GM12878 (cell line): ENCODE results near the gene CEP63. TPM values are rescaled to one million over a fixed set of nuclear protein-coding genes. Genes with fewer than 3 reads are reported as not detected.

Experiments
- ATAC-seq: fragments of 200-7000 bp; cut with Tn5 transposase; 3 replicates; pipeline ENCODE4 v1.9.1; 2020; ENCODE audit warnings: mild to moderate bottlenecking, moderate library complexity
- BruUV-seq: library from RNA; stranded (reverse); fragments of 400-500 nt; replicated peaks from 2 replicates; lab custom pipeline; 2021; lab: Mats Ljungman, UMichigan
- CTCF ChIA-PET: fragments of 300-600 bp; sonication (Branson Sonifier 250); formaldehyde crosslinking; extraction: SDS; loops from one replicate; lab custom pipeline; 2021; ENCODE audit warnings: inconsistent platforms; lab: Yijun Ruan, JAX
- POLR2A ChIA-PET: fragments of 350-600 bp; formaldehyde crosslinking; extraction: SDS; loops from one replicate; lab custom pipeline; 2021; ENCODE audit warnings: inconsistent platforms; lab: Charles Lee
- RAD21 ChIA-PET: fragments of 300-600 bp; sonication (Branson Sonifier 250); formaldehyde crosslinking; loops from one replicate; lab custom pipeline; 2023; ENCODE audit warnings: antibody characterized with exemption; ENCODE audit not compliant: unreplicated experiment; lab: Charles Lee
- SMC1A ChIA-PET: fragments of 300-600 bp; sonication (Branson Sonifier 250); formaldehyde crosslinking; loops from one replicate; lab custom pipeline; 2023; ENCODE audit not compliant: unreplicated experiment, uncharacterized antibody; lab: Charles Lee
- DNase-seq: peaks from one replicate; pipeline ENCODE4 v3.0.0-alpha.2; 2011; ENCODE audit warnings: low read depth, low spot score
- FAIRE-seq: peaks from 3 replicates; lab custom pipeline; 2011; peaks lifted over from hg19 to GRCh38; lab: Jason Lieb, UNC
- H2AFZ ChIP-seq: 2 replicates; pipeline ENCODE4 v1.6.0; 2011; ENCODE audit warnings: low read depth, low read length, control low read depth; ENCODE audit not compliant: control insufficient read depth
- H3K27ac ChIP-seq: 2 replicates; pipeline ENCODE4 v1.5.1; 2011; ENCODE audit warnings: control low read depth; ENCODE audit not compliant: control insufficient read depth, insufficient read depth
- H3K27me3 ChIP-seq, 2 experiments: replicated peaks in 1 of 2; 2 replicates each; pipeline versions ENCODE4 v1.6.0 to v1.6.1; 2011; ENCODE audit warnings: low read length in 1 of 2; ENCODE audit not compliant: control insufficient read depth in 2 of 2, insufficient read depth in 2 of 2
- H3K36me3 ChIP-seq, 2 experiments: 2 replicates each; pipeline ENCODE4 v1.5.1; 2011; ENCODE audit warnings: low read length in 1 of 2; ENCODE audit not compliant: control insufficient read depth in 2 of 2, insufficient read depth in 2 of 2
- H3K4me1 ChIP-seq: 2 replicates; pipeline ENCODE4 v1.6.1; 2011; ENCODE audit warnings: mild to moderate bottlenecking, low read length, moderate library complexity, mixed read lengths; ENCODE audit not compliant: control insufficient read depth, insufficient read depth
- H3K4me2 ChIP-seq: 2 replicates; pipeline ENCODE4 v1.6.0; 2011; ENCODE audit warnings: control low read depth; ENCODE audit not compliant: control insufficient read depth, insufficient read depth
- H3K4me3 ChIP-seq: fragments of 200-600 bp; sonication (generic); 2 replicates; pipeline ENCODE4 v1.5.1; 2016
- H3K79me2 ChIP-seq: 2 replicates; pipeline ENCODE4 v1.6.0; 2011; ENCODE audit warnings: low read length; ENCODE audit not compliant: control insufficient read depth, insufficient read depth
- H3K9ac ChIP-seq: 2 replicates; pipeline ENCODE4 v1.8.0; 2011; ENCODE audit warnings: low read length, control low read depth, mixed read lengths; ENCODE audit not compliant: control insufficient read depth, insufficient read depth
- H3K9me3 ChIP-seq: replicated peaks from 3 replicates; pipeline ENCODE4 v1.5.1; 2011; ENCODE audit warnings: mild to moderate bottlenecking, low read length; ENCODE audit not compliant: control insufficient read depth, insufficient read depth
- H4K20me1 ChIP-seq: 2 replicates; pipeline ENCODE4 v1.6.0; 2011; ENCODE audit not compliant: control insufficient read depth, insufficient read depth
- CHD1 ChIP-seq: IDR thresholded peaks from 2 replicates; pipeline ENCODE4 v1.6.1; 2012; ENCODE audit warnings: low read depth, low read length, improper control_type of control experiment
- GABPA ChIP-seq: IDR thresholded peaks from 2 replicates; pipeline ENCODE4 v1.6.1; 2014; ENCODE audit warnings: antibody characterized with exemption, low read depth, mild to moderate bottlenecking, inconsistent platforms
- SPI1 ChIP-seq: IDR thresholded peaks from 2 replicates; pipeline ENCODE4 v1.6.1; 2011; ENCODE audit warnings: low read depth, mild to moderate bottlenecking, low read length, moderate library complexity, borderline replicate concordance; ENCODE audit not compliant: insufficient read depth
- SUZ12 ChIP-seq: fragments of 200-600 bp; sonication (generic); IDR thresholded peaks from one replicate; pipeline ENCODE4 v1.6.1; 2018; ENCODE audit warnings: antibody characterized with exemption, mild to moderate bottlenecking; ENCODE audit not compliant: unreplicated experiment
- ZNF687 ChIP-seq: fragments of 450-650 bp; IDR thresholded peaks from 2 replicates; pipeline ENCODE4 v1.6.1; 2017; ENCODE audit warnings: mild to moderate bottlenecking, moderate library complexity
- WGBS: methylation state at CpG from one replicate; pipeline ENCODE4 v1.1.6; 2016; ENCODE audit warnings: low lambda C conversion rate; ENCODE audit not compliant: insufficient replicate concordance, insufficient coverage; ENCODE audit errors: missing lambda C conversion rate; 5-methylcytosine and 5-hydroxymethylcytosine counted together
- in situ Hi-C: fragments of 300-500 bp; cut with MboI; formaldehyde crosslinking; loops from 9 replicates; pipeline ENCODE4 v1.14.3; 2018; ENCODE audit warnings: mixed read lengths
- intact Hi-C: fragments of 100-400 bp; cut with micrococcal nuclease; formaldehyde crosslinking; loops from one replicate; pipeline ENCODE4 v1.14.2; 2022; ENCODE audit not compliant: unreplicated experiment
- polyA plus RNA-seq, 11 experiments: library from polyadenylated mRNA; depleted of rRNA in 4 of 11; unstranded in 6 of 11; stranded (reverse) in 5 of 11; fragments of >200 nt; fragmentation: Nextera tagmentation in 4 of 11; fragmentation: Illumina TruSeq in 1 of 11; extraction: Ambion mirVana in 4 of 11; extraction: Trizol in 1 of 11; gene quantifications; 1 replicate in 1 of 11; 2 replicates in 10 of 11; pipeline versions ENCODE4 v1.2.1 to v1.2.3, GENCODE V29; 2011 to 2016; ENCODE audit warnings: inconsistent platforms in 2 of 11, missing spikeins in 2 of 11, low read depth in 1 of 11
- total RNA-seq, 4 experiments: library from RNA; depleted of rRNA in 3 of 4; stranded (reverse); fragments of >200 nt in 3 of 4; fragmentation: Illumina TruSeq in 1 of 4; extraction: Trizol in 1 of 4; gene quantifications; 2 replicates each; pipeline versions ENCODE4 v1.2.1 to v1.2.3, GENCODE V29; 2013 to 2021

Gene CEP63
- total and polyA plus RNA-seq, 10 of the 15 experiments (the other 5 are each of a cell fraction or from before 2014, with no cell fraction given), result 14.0 to 36.9 (median 26.8) TPM

- Histone ChIP-seq H3K79me2 (no peaks in the 10 kb centered on the region), H2AFZ (no peak overlapping the region), H3K9me3 (no peaks in the 10 kb centered on the region), H3K9ac (no peak overlapping the region), H4K20me1 (no peaks in the 10 kb centered on the region), H3K4me2 (no peak overlapping the region), H3K27ac (no peak overlapping the region), H3K4me3 (no peak overlapping the region), H3K36me3 (no peaks in the 10 kb centered on the region), H3K27me3 (peaks cover 0 to 2% of the 10 kb centered on the region in 2 experiments; a peak in 2 of 4 replicates), H3K4me1 (no peaks in the 10 kb centered on the region)
- intact Hi-C loops, result no loop called here
- BruUV-seq, result no TSS peak
- CTCF ChIA-PET, result no interaction called here
- in situ Hi-C loops, result no loop called here
- SMC1A ChIA-PET, result no interaction called here
- RAD21 ChIA-PET, result no interaction called here
- no peak for TF ChIP-seq ZNF687
- no peak for TF ChIP-seq SUZ12
- TF ChIP-seq GABPA, result no peak
- no peak for TF ChIP-seq CHD1
- TF ChIP-seq SPI1, result no peak
- DNase-seq, result no peak
- POLR2A ChIA-PET, result no interaction called here
- ATAC-seq, result no peak
- 8% methylated on average over 6 of the region's 6 CpGs for WGBS
- FAIRE-seq, result no peak
Observed at GRCh38 chr3:134613006-134613520, 127.2 kb downstream of the CEP63 start.
